K562 (cell line): ENCODE results near the gene GLE1. TPM values are rescaled to one million over a fixed set of nuclear protein-coding genes. Genes with fewer than 3 reads are reported as not detected.

Experiments used
- ATAC-seq: fragments of 200-7000 bp; cut with Tn5 transposase; 3 replicates; pipeline ENCODE4 v1.9.1; 2020; ENCODE audit warnings: moderate library complexity
- BruUV-seq: library from RNA; stranded (reverse); fragments of 400-500 nt; replicated peaks from 2 replicates; lab custom pipeline; 2021; lab: Mats Ljungman, UMichigan
- CTCF ChIA-PET: fragments of 300-600 bp; formaldehyde crosslinking; extraction: SDS; loops from one replicate; lab custom pipeline; 2021; ENCODE audit warnings: low intra/inter-chr PET ratio; lab: Yijun Ruan, JAX
- POLR2A ChIA-PET: fragments of 300-600, 350-650 bp; sonication (Branson Sonifier 250); formaldehyde crosslinking; extraction: SDS; loops from one replicate; lab custom pipeline; 2021; ENCODE audit warnings: antibody characterized with exemption, inconsistent platforms; lab: Yijun Ruan, JAX
- DNase-seq, 4 experiments: peaks; one replicate each; pipeline versions ENCODE4 v3.0.0 to v3.0.0-alpha.2; 2011 to 2018; ENCODE audit warnings: low spot score in 3 of 4, mixed read lengths in 3 of 4; ENCODE audit errors: extremely low read depth in 1 of 4
- FAIRE-seq: peaks from 2 replicates; lab custom pipeline; 2011; peaks lifted over from hg19 to GRCh38; lab: Jason Lieb, UNC
- H2AFZ ChIP-seq: 2 replicates; pipeline ENCODE4 v1.6.0; 2011; ENCODE audit warnings: low read depth, low read length, control low read depth, inconsistent platforms
- H3K27ac ChIP-seq: fragments of 200-600 bp; 3 replicates; pipeline ENCODE4 v1.8.0; 2011; ENCODE audit warnings: low read depth, mild to moderate bottlenecking, control low read depth, inconsistent platforms, low read length, moderate library complexity, mixed read lengths; ENCODE audit errors: extremely low read depth
- H3K27me3 ChIP-seq, 2 experiments: fragments of 300-600 bp in 1 of 2; 2 replicates in 1 of 2; 3 replicates in 1 of 2; pipeline versions ENCODE4 v1.6.0 to v1.8.0; 2011; ENCODE audit warnings: inconsistent platforms in 2 of 2, low read length in 2 of 2, mild to moderate bottlenecking in 1 of 2, mixed read lengths in 1 of 2, moderate library complexity in 1 of 2; ENCODE audit not compliant: control insufficient read depth in 2 of 2, insufficient read depth in 2 of 2
- H3K36me3 ChIP-seq: fragments of 300-600 bp; 3 replicates; pipeline ENCODE4 v1.8.0; 2011; ENCODE audit warnings: mild to moderate bottlenecking, low read length, inconsistent platforms; ENCODE audit not compliant: control insufficient read depth, insufficient read depth
- H3K4me1 ChIP-seq, 2 experiments: fragments of 200-600 bp in 1 of 2; replicated peaks in 1 of 2; 2 replicates in 1 of 2; 3 replicates in 1 of 2; pipeline versions ENCODE4 v1.5.1 to v1.8.0; 2011; ENCODE audit warnings: inconsistent platforms in 2 of 2, low read length in 2 of 2, mild to moderate bottlenecking in 1 of 2, mixed read lengths in 1 of 2, moderate library complexity in 1 of 2; ENCODE audit not compliant: control insufficient read depth in 2 of 2, insufficient read depth in 2 of 2
- H3K4me2 ChIP-seq: 2 replicates; pipeline ENCODE4 v1.6.1; 2011; ENCODE audit warnings: low read length, control low read depth, inconsistent platforms, mixed read lengths; ENCODE audit not compliant: insufficient read depth
- H3K4me3 ChIP-seq: fragments of 200-600 bp; sonication (generic), shearing (Covaris generic); 2 replicates; pipeline ENCODE4 v1.5.1; 2016; ENCODE audit warnings: control low read depth, inconsistent platforms
- H3K79me2 ChIP-seq: fragments of 200-600 bp; 3 replicates; pipeline ENCODE4 v1.8.0; 2011; ENCODE audit warnings: low read length, inconsistent platforms; ENCODE audit not compliant: control insufficient read depth, insufficient read depth
- H3K9ac ChIP-seq, 2 experiments: 2 replicates each; pipeline versions ENCODE4 v1.6.0 to v1.6.1; 2011; ENCODE audit warnings: low read depth in 2 of 2, low read length in 2 of 2, control low read depth in 1 of 2, inconsistent platforms in 1 of 2, mild to moderate bottlenecking in 1 of 2, mixed read lengths in 1 of 2; ENCODE audit not compliant: insufficient read depth in 1 of 2
- H3K9me1 ChIP-seq: one replicate; pipeline ENCODE4 v1.6.0; 2011; ENCODE audit warnings: inconsistent platforms, mild to moderate bottlenecking, low read length, moderate library complexity; ENCODE audit not compliant: control insufficient read depth, insufficient read depth
- H3K9me3 ChIP-seq: replicated peaks from 2 replicates; pipeline ENCODE4 v1.5.1; 2011; ENCODE audit warnings: low read depth, low read length, inconsistent platforms; ENCODE audit not compliant: control insufficient read depth, insufficient read depth
- H4K20me1 ChIP-seq: replicated peaks from 2 replicates; pipeline ENCODE4 v1.6.1; 2011; ENCODE audit warnings: low read length, inconsistent platforms, mixed read lengths; ENCODE audit not compliant: control insufficient read depth, insufficient read depth
- BRD9 ChIP-seq: fragments of 450-650 bp; IDR thresholded peaks from 2 replicates; pipeline ENCODE4 v1.6.1; 2018; ENCODE audit warnings: low read depth; ENCODE audit not compliant: partially characterized antibody
- HNRNPLL ChIP-seq: fragments of 200-400 bp; formaldehyde crosslinking; IDR thresholded peaks from 2 replicates; pipeline ENCODE4 v1.6.1; 2017; ENCODE audit warnings: low read length, low read depth, mild to moderate bottlenecking; ENCODE audit not compliant: poor library complexity, severe bottlenecking
- NELFE ChIP-seq: IDR thresholded peaks from 2 replicates; pipeline ENCODE4 v1.6.1; 2011; ENCODE audit warnings: mild to moderate bottlenecking; ENCODE audit not compliant: insufficient read depth, insufficient read length
- SRSF1 ChIP-seq: fragments of 200-400 bp; formaldehyde crosslinking; IDR thresholded peaks from 2 replicates; pipeline ENCODE4 v1.6.1; 2017; ENCODE audit warnings: mild to moderate bottlenecking, low read depth, low read length, moderate library complexity
- ZNF175 ChIP-seq: fragments of 200-800 bp; sonication (Bioruptor generic); IDR thresholded peaks from 2 replicates; pipeline ENCODE4 v1.6.1; 2016; ENCODE audit warnings: low read depth, mild to moderate bottlenecking, missing genetic modification characterization, missing compliant biosample characterization
- ZNF76 ChIP-seq: fragments of 250-450 bp; sonication (Bioruptor Pico); IDR thresholded peaks from 2 replicates; pipeline ENCODE4 v1.4.0; 2020; ENCODE audit warnings: mild to moderate bottlenecking, moderate library complexity, borderline replicate concordance
- WGBS: fragments of 100-300 bp; shearing (Covaris generic); methylation state at CpG from one replicate; pipeline ENCODE4 v1.1.6; 2016; ENCODE audit warnings: low coverage, mixed read lengths; ENCODE audit not compliant: insufficient coverage; ENCODE audit errors: missing lambda C conversion rate; 5-methylcytosine and 5-hydroxymethylcytosine counted together
- in situ Hi-C: fragments of 300-500 bp; cut with MboI; formaldehyde crosslinking; loops from 4 replicates; pipeline ENCODE4 v1.15.0; 2018; ENCODE audit warnings: inconsistent platforms, mixed read lengths
- intact Hi-C: fragments of 100-400 bp; cut with micrococcal nuclease; formaldehyde crosslinking; loops from 2 replicates; pipeline ENCODE4 v1.14.2; 2022
- polyA plus RNA-seq, 8 experiments: library from polyadenylated mRNA; depleted of rRNA in 4 of 8; stranded (reverse) in 5 of 8; unstranded in 3 of 8; fragments of >200 nt; fragmentation: Nextera tagmentation in 2 of 8; fragmentation: Illumina TruSeq in 1 of 8; extraction: Ambion mirVana in 2 of 8; extraction: Trizol in 1 of 8; gene quantifications; 2 replicates each; pipeline versions ENCODE4 v1.2.1 to v1.2.3, GENCODE V29; 2011 to 2014; ENCODE audit warnings: inconsistent platforms in 1 of 8, missing spikeins in 1 of 8
- total RNA-seq, 7 experiments: library from RNA; depleted of rRNA in 6 of 7; stranded (reverse); fragments of >200 nt in 6 of 7; fragmentation: Illumina TruSeq in 2 of 7; extraction: Trizol in 2 of 7; gene quantifications; 2 replicates each; pipeline versions ENCODE4 v1.2.1 to v1.2.3, GENCODE V29; 2011 to 2021; ENCODE audit warnings: low replicate concordance in 1 of 7
- TF ChIP-seq, protein P1 (sequence below): IDR thresholded peaks from 2 replicates; pipeline ENCODE4 v1.6.1; 2014; ENCODE audit warnings: antibody characterized with exemption
- TF ChIP-seq, protein P2 (sequence below): IDR thresholded peaks from 2 replicates; pipeline ENCODE4 v1.6.1; 2011; ENCODE audit not compliant: insufficient read length; ENCODE audit errors: extremely low read depth
- TF ChIP-seq, protein P3 (sequence below): fragments of 450-650 bp; IDR thresholded peaks from 2 replicates; pipeline ENCODE4 v1.6.1; 2016
- TF ChIP-seq, protein P4 (sequence below): fragments of 250-450 bp; sonication (Bioruptor Pico); IDR thresholded peaks from 2 replicates; pipeline ENCODE4 v1.5.0; 2021
- TF ChIP-seq, protein P5 (sequence below): fragments of 450-650 bp; IDR thresholded peaks from 2 replicates; pipeline ENCODE4 v1.7.0; 2016; ENCODE audit warnings: borderline replicate concordance
- TF ChIP-seq, protein P6 (sequence below): sonication (generic); formaldehyde crosslinking; IDR thresholded peaks from 2 replicates; pipeline ENCODE4 v1.8.1; 2022; ENCODE audit warnings: missing genetic modification reagents

Gene GLE1
- total and polyA plus RNA-seq, 9 of the 15 experiments (the other 6 are each of a cell fraction or from before 2014, with no cell fraction given) = 15.9 to 44.8 (median 37.6) TPM

DNA sequence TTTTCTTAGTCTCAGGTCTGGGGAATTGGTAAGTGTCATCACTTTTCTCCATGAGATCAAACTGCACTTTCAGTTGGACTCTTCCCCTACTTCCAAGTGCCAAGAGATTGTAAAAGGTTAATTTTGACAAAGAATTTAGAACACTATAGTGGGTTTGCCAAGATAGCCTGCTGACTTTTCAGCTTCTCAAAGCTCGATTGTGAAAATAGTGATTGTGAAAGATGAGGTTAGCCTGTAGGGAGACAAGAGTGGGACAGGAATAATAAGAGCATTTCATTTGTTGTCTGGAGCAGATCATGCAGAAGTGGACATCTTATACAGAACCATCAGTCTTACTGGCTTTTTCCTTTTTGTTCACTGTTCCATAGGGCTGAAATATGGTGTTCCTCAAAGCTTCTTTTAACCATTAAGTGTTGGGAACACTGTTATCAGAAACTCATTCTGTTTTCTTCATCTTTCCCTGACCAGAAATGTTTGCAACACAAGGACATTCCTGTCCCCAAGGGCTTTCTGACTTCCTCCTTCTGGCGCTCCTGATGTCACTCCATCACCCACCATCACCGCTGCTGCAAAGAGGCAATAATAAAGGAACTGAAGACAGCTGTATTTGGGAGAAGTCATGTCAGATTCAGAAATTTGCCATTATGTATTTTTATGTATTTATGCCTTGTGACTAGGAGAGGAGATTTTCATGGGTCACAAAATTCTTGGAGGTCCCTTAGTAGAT lies 36.3 kb downstream of the GLE1 start:
- Histone ChIP-seq H3K27me3 (no peaks in the 10 kb centered on the region), H3K4me2 (no peak overlapping the region), H4K20me1 (0 out of 2 replicates have a peak, but pooled peaks cover 4% of the 10 kb centered on the region), H3K9me1 (peaks cover 3% of the 10 kb centered on the region), H3K9me3 (no peaks in the 10 kb centered on the region; the same call in 1 of the 2 replicates), H3K36me3 (peaks cover 55% of the 10 kb centered on the region; the same call in 2 of the 3 replicates), H3K27ac (no peak overlapping the region), H3K4me1 (no peaks in the 10 kb centered on the region), H2AFZ (no peak overlapping the region), H3K4me3 (no peak overlapping the region), H3K9ac (no peak overlapping the region), H3K79me2 (no peaks in the 10 kb centered on the region)
- intact Hi-C loops = no loop called here
- whole genome bisulfite sequencing = 78% methylated on average over 3 of the region's 3 CpGs
- CTCF ChIA-PET = no interaction called here
- FAIRE-seq = no peak
- no TSS peak for BruUV-seq
- no peak for ATAC-seq
- in situ Hi-C loops = no loop called here
- DNase-seq = no peak
- POLR2A ChIA-PET = interaction anchor here (4.9 kb wide), 1 partner anchor 10 kb away, joined by 27 read pairs; the partner anchor contains the start of gene SPTAN1
- TF ChIP-seq ZNF175 (CRISPR knock-in tag) = no peak
- TF ChIP-seq, protein P1, sequence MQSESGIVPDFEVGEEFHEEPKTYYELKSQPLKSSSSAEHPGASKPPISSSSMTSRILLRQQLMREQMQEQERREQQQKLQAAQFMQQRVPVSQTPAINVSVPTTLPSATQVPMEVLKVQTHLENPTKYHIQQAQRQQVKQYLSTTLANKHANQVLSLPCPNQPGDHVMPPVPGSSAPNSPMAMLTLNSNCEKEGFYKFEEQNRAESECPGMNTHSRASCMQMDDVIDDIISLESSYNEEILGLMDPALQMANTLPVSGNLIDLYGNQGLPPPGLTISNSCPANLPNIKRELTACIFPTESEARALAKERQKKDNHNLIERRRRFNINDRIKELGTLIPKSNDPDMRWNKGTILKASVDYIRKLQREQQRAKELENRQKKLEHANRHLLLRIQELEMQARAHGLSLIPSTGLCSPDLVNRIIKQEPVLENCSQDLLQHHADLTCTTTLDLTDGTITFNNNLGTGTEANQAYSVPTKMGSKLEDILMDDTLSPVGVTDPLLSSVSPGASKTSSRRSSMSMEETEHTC = no peak
- TF ChIP-seq NELFE = no peak
- TF ChIP-seq, protein P2, sequence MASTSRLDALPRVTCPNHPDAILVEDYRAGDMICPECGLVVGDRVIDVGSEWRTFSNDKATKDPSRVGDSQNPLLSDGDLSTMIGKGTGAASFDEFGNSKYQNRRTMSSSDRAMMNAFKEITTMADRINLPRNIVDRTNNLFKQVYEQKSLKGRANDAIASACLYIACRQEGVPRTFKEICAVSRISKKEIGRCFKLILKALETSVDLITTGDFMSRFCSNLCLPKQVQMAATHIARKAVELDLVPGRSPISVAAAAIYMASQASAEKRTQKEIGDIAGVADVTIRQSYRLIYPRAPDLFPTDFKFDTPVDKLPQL = no peak
- TF ChIP-seq, protein P3, sequence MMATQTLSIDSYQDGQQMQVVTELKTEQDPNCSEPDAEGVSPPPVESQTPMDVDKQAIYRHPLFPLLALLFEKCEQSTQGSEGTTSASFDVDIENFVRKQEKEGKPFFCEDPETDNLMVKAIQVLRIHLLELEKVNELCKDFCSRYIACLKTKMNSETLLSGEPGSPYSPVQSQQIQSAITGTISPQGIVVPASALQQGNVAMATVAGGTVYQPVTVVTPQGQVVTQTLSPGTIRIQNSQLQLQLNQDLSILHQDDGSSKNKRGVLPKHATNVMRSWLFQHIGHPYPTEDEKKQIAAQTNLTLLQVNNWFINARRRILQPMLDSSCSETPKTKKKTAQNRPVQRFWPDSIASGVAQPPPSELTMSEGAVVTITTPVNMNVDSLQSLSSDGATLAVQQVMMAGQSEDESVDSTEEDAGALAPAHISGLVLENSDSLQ = no peak
- TF ChIP-seq, protein P4, sequence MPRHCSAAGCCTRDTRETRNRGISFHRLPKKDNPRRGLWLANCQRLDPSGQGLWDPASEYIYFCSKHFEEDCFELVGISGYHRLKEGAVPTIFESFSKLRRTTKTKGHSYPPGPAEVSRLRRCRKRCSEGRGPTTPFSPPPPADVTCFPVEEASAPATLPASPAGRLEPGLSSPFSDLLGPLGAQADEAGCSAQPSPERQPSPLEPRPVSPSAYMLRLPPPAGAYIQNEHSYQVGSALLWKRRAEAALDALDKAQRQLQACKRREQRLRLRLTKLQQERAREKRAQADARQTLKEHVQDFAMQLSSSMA = no peak
- TF ChIP-seq, protein P5, sequence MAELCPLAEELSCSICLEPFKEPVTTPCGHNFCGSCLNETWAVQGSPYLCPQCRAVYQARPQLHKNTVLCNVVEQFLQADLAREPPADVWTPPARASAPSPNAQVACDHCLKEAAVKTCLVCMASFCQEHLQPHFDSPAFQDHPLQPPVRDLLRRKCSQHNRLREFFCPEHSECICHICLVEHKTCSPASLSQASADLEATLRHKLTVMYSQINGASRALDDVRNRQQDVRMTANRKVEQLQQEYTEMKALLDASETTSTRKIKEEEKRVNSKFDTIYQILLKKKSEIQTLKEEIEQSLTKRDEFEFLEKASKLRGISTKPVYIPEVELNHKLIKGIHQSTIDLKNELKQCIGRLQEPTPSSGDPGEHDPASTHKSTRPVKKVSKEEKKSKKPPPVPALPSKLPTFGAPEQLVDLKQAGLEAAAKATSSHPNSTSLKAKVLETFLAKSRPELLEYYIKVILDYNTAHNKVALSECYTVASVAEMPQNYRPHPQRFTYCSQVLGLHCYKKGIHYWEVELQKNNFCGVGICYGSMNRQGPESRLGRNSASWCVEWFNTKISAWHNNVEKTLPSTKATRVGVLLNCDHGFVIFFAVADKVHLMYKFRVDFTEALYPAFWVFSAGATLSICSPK = no peak
- TF ChIP-seq ZNF76 (CRISPR knock-in tag) = no peak
- no peak for TF ChIP-seq SRSF1
- TF ChIP-seq, protein P6, sequence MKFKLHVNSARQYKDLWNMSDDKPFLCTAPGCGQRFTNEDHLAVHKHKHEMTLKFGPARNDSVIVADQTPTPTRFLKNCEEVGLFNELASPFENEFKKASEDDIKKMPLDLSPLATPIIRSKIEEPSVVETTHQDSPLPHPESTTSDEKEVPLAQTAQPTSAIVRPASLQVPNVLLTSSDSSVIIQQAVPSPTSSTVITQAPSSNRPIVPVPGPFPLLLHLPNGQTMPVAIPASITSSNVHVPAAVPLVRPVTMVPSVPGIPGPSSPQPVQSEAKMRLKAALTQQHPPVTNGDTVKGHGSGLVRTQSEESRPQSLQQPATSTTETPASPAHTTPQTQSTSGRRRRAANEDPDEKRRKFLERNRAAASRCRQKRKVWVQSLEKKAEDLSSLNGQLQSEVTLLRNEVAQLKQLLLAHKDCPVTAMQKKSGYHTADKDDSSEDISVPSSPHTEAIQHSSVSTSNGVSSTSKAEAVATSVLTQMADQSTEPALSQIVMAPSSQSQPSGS = no peak
- TF ChIP-seq BRD9 = no peak
- no peak for TF ChIP-seq HNRNPLL
